ENCODE data around the gene FKBP7. TPM values are rescaled to one million over a fixed set of nuclear protein-coding genes. Genes with fewer than 3 reads are reported as not detected.
A peak's percentile ranks its signal among the peaks of the same experiment; 100 is the strongest.

Gene FKBP7
- total RNA-seq, 3 donors from 2014 or later = 10.5 to 20.8 (median 16.7) TPM

DNA sequence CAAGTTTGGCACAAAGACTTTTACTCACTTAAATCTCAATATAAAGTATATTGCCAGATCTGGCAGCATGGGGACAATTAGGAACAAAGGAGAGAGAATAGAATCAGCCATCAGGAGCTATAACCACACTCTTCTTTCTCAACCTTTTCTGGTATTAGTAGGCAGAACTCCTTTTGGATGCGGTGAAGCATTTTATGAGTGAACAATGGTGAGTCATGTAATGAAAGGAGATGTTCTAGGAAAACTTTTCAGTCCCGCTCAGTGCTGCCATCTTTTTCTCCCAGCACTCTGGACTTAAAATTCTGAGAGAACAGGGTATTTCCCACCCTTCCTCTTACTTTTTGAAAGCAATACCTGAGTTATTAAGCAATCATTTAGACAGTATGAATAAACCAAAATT lies 34.1 kb upstream of the FKBP7 start:
- no peaks in the 10 kb centered on the region for H3K4me1 ChIP-seq
- no peak overlapping the region for H3K4me3 ChIP-seq
- no peaks in the 10 kb centered on the region for H3K27me3 ChIP-seq
- intact Hi-C loops (cut with DNase I; ENCODE audit: low total_unique reads) = no loop called here
- no peaks in the 10 kb centered on the region for H3K36me3 ChIP-seq
- no peaks in the 10 kb centered on the region for H3K9me3 ChIP-seq
- TF ChIP-seq POLR2AphosphoS5 (IDR thresholded peaks at IDR 0.05) = no peak
- no peak for TF ChIP-seq POLR2A (IDR thresholded peaks at IDR 0.05)
- TF ChIP-seq, protein P1, sequence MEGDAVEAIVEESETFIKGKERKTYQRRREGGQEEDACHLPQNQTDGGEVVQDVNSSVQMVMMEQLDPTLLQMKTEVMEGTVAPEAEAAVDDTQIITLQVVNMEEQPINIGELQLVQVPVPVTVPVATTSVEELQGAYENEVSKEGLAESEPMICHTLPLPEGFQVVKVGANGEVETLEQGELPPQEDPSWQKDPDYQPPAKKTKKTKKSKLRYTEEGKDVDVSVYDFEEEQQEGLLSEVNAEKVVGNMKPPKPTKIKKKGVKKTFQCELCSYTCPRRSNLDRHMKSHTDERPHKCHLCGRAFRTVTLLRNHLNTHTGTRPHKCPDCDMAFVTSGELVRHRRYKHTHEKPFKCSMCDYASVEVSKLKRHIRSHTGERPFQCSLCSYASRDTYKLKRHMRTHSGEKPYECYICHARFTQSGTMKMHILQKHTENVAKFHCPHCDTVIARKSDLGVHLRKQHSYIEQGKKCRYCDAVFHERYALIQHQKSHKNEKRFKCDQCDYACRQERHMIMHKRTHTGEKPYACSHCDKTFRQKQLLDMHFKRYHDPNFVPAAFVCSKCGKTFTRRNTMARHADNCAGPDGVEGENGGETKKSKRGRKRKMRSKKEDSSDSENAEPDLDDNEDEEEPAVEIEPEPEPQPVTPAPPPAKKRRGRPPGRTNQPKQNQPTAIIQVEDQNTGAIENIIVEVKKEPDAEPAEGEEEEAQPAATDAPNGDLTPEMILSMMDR (IDR thresholded peaks at IDR 0.05) = no peak
- DNase-seq (ENCODE audit: low spot score in 2 of 2) = no peak
- H3K27ac ChIP-seq = no peak overlapping the region

DNA sequence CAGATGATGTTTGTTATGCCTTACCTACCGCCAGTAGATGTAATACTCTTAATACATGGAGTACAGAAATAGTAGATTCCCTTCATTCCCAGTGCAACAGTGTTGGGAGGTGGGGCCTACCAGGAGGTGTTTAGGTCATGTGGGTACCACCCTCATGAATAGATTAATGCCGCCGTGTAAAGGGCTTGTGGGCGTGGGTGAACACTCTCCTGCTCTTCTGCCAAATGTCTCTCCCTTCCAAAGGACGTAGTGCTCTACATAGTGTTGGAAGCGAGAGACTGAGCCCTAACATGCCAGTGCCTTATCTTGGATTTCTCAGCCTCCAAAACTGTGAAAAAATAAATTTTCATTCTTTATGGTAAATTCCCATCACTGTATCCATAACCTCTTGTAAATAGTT lies 32.0 kb upstream of the FKBP7 start:
- Histone ChIP-seq H3K36me3 (no peaks in the 10 kb centered on the region), H3K4me1 (no peaks in the 10 kb centered on the region), H3K9me3 (no peaks in the 10 kb centered on the region), H3K27me3 (no peaks in the 10 kb centered on the region), H3K27ac (no peak overlapping the region), H3K4me3 (no peak overlapping the region)
- intact Hi-C loops (cut with DNase I; ENCODE audit: low total_unique reads) = no loop called here
- TF ChIP-seq, protein P1 (IDR thresholded peaks at IDR 0.05) = no peak
- no peak for TF ChIP-seq POLR2AphosphoS5 (IDR thresholded peaks at IDR 0.05)
- TF ChIP-seq POLR2A (IDR thresholded peaks at IDR 0.05) = no peak
- no peak for DNase-seq (ENCODE audit: low spot score in 2 of 2)

DNA sequence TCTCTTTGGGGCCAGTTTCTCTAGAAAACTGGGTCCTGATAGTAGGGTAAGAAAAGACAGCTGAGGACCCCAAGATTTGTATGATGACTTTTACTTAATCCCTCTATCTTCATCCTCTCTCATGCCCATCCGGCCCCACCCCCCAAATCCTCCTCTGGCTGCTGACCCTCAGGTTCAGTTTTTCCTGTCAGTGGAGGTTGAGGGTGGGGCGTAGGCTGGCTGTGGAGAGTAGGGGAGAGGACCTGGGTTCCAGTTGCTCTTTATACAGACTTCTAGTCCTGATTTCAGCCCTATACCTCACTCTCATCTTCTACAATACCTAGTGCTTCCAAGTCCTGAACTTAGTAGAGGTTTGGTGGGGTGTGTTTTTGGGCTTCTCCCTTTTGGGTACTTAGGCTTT lies 30.2 kb upstream of the FKBP7 start:
- H3K36me3 ChIP-seq = no peaks in the 10 kb centered on the region
- intact Hi-C loops (cut with DNase I; ENCODE audit: low total_unique reads) = no loop called here
- H3K27me3 ChIP-seq = no peaks in the 10 kb centered on the region
- DNase-seq (ENCODE audit: low spot score in 2 of 2) = no peak
- H3K4me1 ChIP-seq = no peaks in the 10 kb centered on the region
- no peak overlapping the region for H3K27ac ChIP-seq
- TF ChIP-seq POLR2AphosphoS5 (IDR thresholded peaks at IDR 0.05) = no peak
- no peak for TF ChIP-seq POLR2A (IDR thresholded peaks at IDR 0.05)
- TF ChIP-seq, protein P1 (IDR thresholded peaks at IDR 0.05) = no peak
- H3K4me3 ChIP-seq = no peak overlapping the region
- no peaks in the 10 kb centered on the region for H3K9me3 ChIP-seq

DNA sequence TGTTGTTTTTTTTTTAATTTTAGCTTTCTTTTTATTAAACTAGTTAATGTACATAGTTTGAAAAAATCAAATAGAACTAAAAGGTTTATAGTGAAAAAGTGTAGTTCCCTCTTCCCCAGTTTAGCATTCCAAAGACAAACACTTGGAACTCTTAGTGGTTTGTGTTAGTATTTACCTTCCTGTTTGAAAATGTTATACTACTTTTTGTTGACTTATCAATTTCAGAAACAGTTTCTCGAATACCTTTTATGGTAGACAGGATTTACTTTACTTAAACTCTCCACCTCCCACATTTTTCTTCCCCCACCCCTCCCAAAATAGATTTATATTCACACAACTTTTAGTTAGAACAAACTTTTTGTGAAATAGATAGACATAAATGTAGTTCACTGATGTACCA lies 28.5 kb upstream of the FKBP7 start:
- TF ChIP-seq POLR2AphosphoS5 (IDR thresholded peaks at IDR 0.05) (no peak), POLR2A (IDR thresholded peaks at IDR 0.05) (no peak)
- TF ChIP-seq, protein P1 (IDR thresholded peaks at IDR 0.05) = no peak
- H3K27me3 ChIP-seq = no peaks in the 10 kb centered on the region
- peaks cover 2% of the 10 kb centered on the region for H3K36me3 ChIP-seq
- no peaks in the 10 kb centered on the region for H3K4me1 ChIP-seq
- H3K27ac ChIP-seq = no peak overlapping the region
- H3K4me3 ChIP-seq = no peak overlapping the region
- H3K9me3 ChIP-seq = no peaks in the 10 kb centered on the region
- DNase-seq (ENCODE audit: low spot score in 2 of 2) = no peak
- intact Hi-C loops (cut with DNase I; ENCODE audit: low total_unique reads) = no loop called here

DNA sequence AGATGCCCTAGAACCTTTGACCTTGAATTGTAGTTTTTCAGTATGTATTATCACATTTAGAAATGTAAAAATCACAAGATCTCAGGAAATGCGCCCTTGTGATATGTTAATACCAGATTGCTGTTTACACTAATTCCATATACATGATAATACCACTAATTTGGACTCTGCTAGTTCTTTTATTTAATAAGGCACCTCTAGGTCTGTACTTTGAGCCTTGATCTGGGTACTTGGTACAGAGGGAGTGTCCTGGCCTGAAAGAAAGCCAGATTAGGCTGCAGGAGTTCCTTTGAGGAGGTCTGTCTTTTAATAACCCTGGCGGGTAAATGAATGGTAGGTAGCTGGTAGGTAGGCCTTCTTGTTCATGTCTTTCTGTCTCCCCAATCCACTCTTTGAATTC lies 28.1 kb upstream of the FKBP7 start:
- no peaks in the 10 kb centered on the region for H3K4me1 ChIP-seq
- no peaks in the 10 kb centered on the region for H3K9me3 ChIP-seq
- H3K4me3 ChIP-seq = no peak overlapping the region
- H3K36me3 ChIP-seq = peaks cover 4% of the 10 kb centered on the region
- DNase-seq (ENCODE audit: low spot score in 2 of 2) = no peak
- intact Hi-C loops (cut with DNase I; ENCODE audit: low total_unique reads) = no loop called here
- TF ChIP-seq, protein P1 (IDR thresholded peaks at IDR 0.05) = no peak
- TF ChIP-seq POLR2A (IDR thresholded peaks at IDR 0.05) (no peak), POLR2AphosphoS5 (IDR thresholded peaks at IDR 0.05) (no peak)
- H3K27ac ChIP-seq = peak overlapping the region in 1 of 2 donors; percentile 69
- no peaks in the 10 kb centered on the region for H3K27me3 ChIP-seq
